Lung (tissue), 12 donors: ENCODE data around the gene HNF1A. TPM values are rescaled to one million over a fixed set of nuclear protein-coding genes. Genes with fewer than 3 reads are reported as not detected.

ENCODE experiments used
- ATAC-seq: fragments of 200-7000 bp; cut with Tn5 transposase; one replicate; pipeline ENCODE4 v1.9.1; 2020; ENCODE audit warnings: moderate number of reproducible peaks; ENCODE audit not compliant: insufficient read depth, low FRiP score
- DNase-seq, 3 donors: peaks; one replicate each; pipeline ENCODE4 v3.0.0-alpha.2; 2013 to 2017
- H3K27ac ChIP-seq, 2 donors: one replicate each; pipeline ENCODE4 v1.5.1; 2013; ENCODE audit warnings: mild to moderate bottlenecking in 2 of 2, moderate library complexity in 2 of 2, control low read depth in 1 of 2, inconsistent platforms in 1 of 2, low read depth in 1 of 2, low read length in 1 of 2
- H3K27me3 ChIP-seq, 3 donors: one replicate each; pipeline ENCODE4 v1.5.1; 2013; ENCODE audit warnings: low read length in 2 of 3; ENCODE audit not compliant: control insufficient read depth in 3 of 3, insufficient read depth in 3 of 3
- H3K36me3 ChIP-seq, 4 donors: one replicate each; pipeline ENCODE4 v1.5.1; 2013; ENCODE audit warnings: low read length in 4 of 4, mild to moderate bottlenecking in 1 of 4, moderate library complexity in 1 of 4; ENCODE audit not compliant: control insufficient read depth in 4 of 4, insufficient read depth in 4 of 4
- H3K4me1 ChIP-seq, 5 donors: one replicate each; pipeline ENCODE4 v1.5.1; 2013; ENCODE audit warnings: low read length in 5 of 5, mild to moderate bottlenecking in 2 of 5, moderate library complexity in 1 of 5; ENCODE audit not compliant: control insufficient read depth in 5 of 5, insufficient read depth in 5 of 5
- H3K4me3 ChIP-seq: one replicate; pipeline ENCODE4 v1.5.1; 2013; ENCODE audit warnings: mild to moderate bottlenecking, control low read depth, moderate library complexity
- H3K9ac ChIP-seq, 2 donors: one replicate each; pipeline ENCODE4 v1.5.1; 2013; ENCODE audit warnings: low read length in 2 of 2, control low read depth in 1 of 2; ENCODE audit not compliant: insufficient read depth in 1 of 2
- H3K9me3 ChIP-seq, 4 donors: one replicate each; pipeline ENCODE4 v1.5.1; 2013; ENCODE audit warnings: low read length in 3 of 4, mild to moderate bottlenecking in 1 of 4, moderate library complexity in 1 of 4; ENCODE audit not compliant: control insufficient read depth in 4 of 4, insufficient read depth in 3 of 4
- CTCF ChIP-seq: IDR thresholded peaks from 2 replicates; pipeline ENCODE4 v1.5.1; 2012; ENCODE audit warnings: mild to moderate bottlenecking; ENCODE audit errors: control extremely low read depth, extremely low read depth
- WGBS, 2 donors: extraction: QIAGEN DNeasy Blood & Tissue Kit; methylation state at CpG; one replicate each; pipeline ENCODE4 v1.1.7; 2013; 5-methylcytosine and 5-hydroxymethylcytosine counted together
- polyA plus RNA-seq, 2 donors: library from polyadenylated mRNA; stranded (reverse); fragments of 200-250 nt; gene quantifications; one replicate each; pipeline ENCODE4 v1.2.1, GENCODE V29; 2013
- total RNA-seq, 2 donors: library from RNA; depleted of rRNA in 1 of 2; stranded (reverse); fragments of >200 nt in 1 of 2; gene quantifications; one replicate each; pipeline ENCODE4 v1.2.1, GENCODE V29; 2014 to 2021
- donor health status: control.
- donor health status: control.
- donor health status: Bipolar disorder and iron deficiency.
- donor health status: healthy.
- donor health status: DM: yes; HTN: yes; CAD: no.

The HNF1A gene
- total and polyA plus RNA-seq, 4 donors, result 0.06 to 0.52 (median 0.27) TPM

DNA sequence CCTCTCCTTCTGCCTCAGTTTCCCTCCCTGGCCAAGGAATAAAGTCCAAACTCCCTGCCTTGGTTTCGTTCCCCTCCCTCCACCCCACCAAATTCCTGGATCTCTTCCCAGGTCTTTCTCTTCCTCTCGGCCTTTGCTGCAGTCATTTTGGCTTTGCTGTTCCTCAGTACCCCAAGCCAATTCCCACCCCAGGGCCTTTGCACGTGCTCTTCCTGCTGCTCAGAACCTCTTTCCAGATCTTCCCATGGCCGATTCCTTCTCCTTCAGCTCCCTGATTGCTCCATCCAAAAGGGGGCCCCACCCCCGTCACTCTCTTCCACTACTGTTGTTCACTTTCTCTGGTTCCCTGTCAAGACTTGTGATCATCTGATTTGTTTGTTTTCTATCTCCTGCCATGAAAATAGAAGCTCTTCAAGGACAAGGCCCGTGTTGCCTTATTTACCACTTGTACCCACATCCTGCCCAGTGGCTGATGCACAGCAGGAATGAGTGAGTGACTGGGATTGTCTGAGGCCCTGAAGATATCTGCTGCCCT is 3.1 kb downstream of the HNF1A start:
- 64 to 82% methylated on average over 6 of the region's 6 CpGs for WGBS, 2 donors
- no peak overlapping the region for H3K27ac ChIP-seq
- no peak for ATAC-seq

GRCh38 chr12:120982659-120983058 is 4.3 kb downstream of the HNF1A start:
- H3K27ac ChIP-seq, result no peak overlapping the region
- no peaks in the 10 kb centered on the region for H3K9me3 ChIP-seq
- no peak overlapping the region for H3K9ac ChIP-seq
- ATAC-seq (no peak), DNase-seq (no peak)
- H3K27me3 ChIP-seq, result no peaks in the 10 kb centered on the region
- no peaks in the 10 kb centered on the region for H3K36me3 ChIP-seq
- TF ChIP-seq CTCF, result no peak
- peaks cover 0 to 7% (median 0%) of the 10 kb centered on the region in 5 donors for H3K4me1 ChIP-seq
- WGBS, 2 donors, result 81 to 85% methylated on average over 7 of the region's 7 CpGs
- H3K4me3 ChIP-seq, result no peak overlapping the region

More for the DNA sequence above, 3.1 kb downstream of the HNF1A start:
- H3K9ac ChIP-seq, result no peak overlapping the region
- H3K9me3 ChIP-seq, result no peaks in the 10 kb centered on the region
- no peak for DNase-seq
- TF ChIP-seq CTCF, result no peak
- H3K4me1 ChIP-seq, result peaks cover 0 to 7% (median 0%) of the 10 kb centered on the region in 5 donors
- H3K36me3 ChIP-seq, result no peaks in the 10 kb centered on the region
- no peaks in the 10 kb centered on the region for H3K27me3 ChIP-seq
- no peak overlapping the region for H3K4me3 ChIP-seq

DNA sequence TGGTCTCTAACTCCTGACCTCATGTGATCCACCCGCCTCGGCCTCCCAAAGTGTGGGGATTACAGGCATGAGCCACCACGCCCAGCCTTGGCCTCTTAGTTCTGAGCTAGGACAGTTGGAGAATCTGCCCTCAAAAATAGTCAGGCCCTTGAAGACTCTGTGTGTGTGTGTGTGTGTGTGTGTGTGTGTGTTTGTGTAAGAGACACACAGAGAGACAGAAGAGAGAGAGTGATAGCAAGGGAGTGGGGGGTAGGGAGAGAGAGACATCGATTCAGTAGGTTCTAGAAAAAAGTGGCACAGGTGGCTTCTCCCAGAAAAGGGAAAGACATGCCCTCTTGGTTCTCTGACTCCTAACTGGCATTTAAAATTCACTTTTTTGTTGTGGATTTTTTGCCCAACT is 5.4 kb downstream of the HNF1A start:
- no peak overlapping the region for H3K4me3 ChIP-seq
- H3K36me3 ChIP-seq, result no peaks in the 10 kb centered on the region
- H3K9ac ChIP-seq, result no peak overlapping the region
- H3K4me1 ChIP-seq, result peaks cover 0 to 7% (median 0%) of the 10 kb centered on the region in 5 donors
- H3K27ac ChIP-seq, result no peak overlapping the region
- no peaks in the 10 kb centered on the region for H3K9me3 ChIP-seq
- no peak for TF ChIP-seq CTCF
- H3K27me3 ChIP-seq, result no peaks in the 10 kb centered on the region
- 78 to 89% methylated on average over 4 of the region's 4 CpGs for WGBS, 2 donors
- DNase-seq (no peak), ATAC-seq (no peak)

DNA sequence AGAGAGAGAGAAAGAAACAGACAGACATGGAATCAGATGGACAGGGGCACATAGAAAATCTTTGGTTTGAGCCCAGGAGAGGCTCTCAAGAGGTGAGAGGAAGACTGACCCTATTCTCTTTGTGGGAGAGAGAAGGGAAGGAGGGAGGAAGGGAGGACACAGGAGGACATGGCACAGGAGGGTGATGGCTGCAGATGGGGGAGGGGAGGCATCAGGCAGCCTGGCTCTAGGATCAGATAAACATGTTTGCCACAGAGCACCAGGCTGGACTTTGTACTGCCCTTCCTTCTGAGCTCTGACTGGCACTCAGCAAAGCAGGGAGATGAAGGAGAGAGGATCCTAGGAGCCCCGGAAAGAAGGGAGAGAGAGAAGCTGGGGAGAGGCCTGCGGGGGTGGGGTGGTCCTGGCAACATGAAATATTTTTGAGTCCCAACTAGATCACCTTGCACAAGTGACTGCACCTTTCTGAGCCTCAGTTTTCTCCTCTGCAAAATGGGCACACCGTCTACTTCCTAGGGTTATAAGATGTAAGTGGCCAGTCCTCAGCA is 6.1 kb downstream of the HNF1A start:
- 79 to 96% methylated on average over 3 of the region's 3 CpGs for WGBS, 2 donors
- no peak for TF ChIP-seq CTCF
- Histone ChIP-seq H3K36me3 (no peaks in the 10 kb centered on the region), H3K4me3 (no peak overlapping the region), H3K9ac (no peak overlapping the region), H3K9me3 (no peaks in the 10 kb centered on the region), H3K27me3 (no peaks in the 10 kb centered on the region), H3K27ac (no peak overlapping the region), H3K4me1 (peaks cover 0 to 7% (median 0%) of the 10 kb centered on the region in 5 donors)
- ATAC-seq (no peak), DNase-seq (no peak)
